Endodermal cell (in vitro differentiated cells): ENCODE measurements around the gene AIG1. TPM values are rescaled to one million over a fixed set of nuclear protein-coding genes. Genes with fewer than 3 reads are reported as not detected.

ENCODE experiments used
- DNase-seq: peaks from one replicate; pipeline ENCODE4 v3.0.0-alpha.2; 2017
- H3K27ac ChIP-seq: 2 replicates; pipeline ENCODE4 v1.5.1; 2013; ENCODE audit warnings: mild to moderate bottlenecking, low read depth, low read length, moderate library complexity
- H3K27me3 ChIP-seq: 2 replicates; pipeline ENCODE4 v1.6.1; 2013; ENCODE audit warnings: mild to moderate bottlenecking, low read length, moderate library complexity; ENCODE audit not compliant: insufficient read depth, control insufficient read depth, poor library complexity, severe bottlenecking
- H3K36me3 ChIP-seq: 2 replicates; pipeline ENCODE4 v1.7.0; 2013; ENCODE audit warnings: mild to moderate bottlenecking, low read length, moderate library complexity; ENCODE audit not compliant: control insufficient read depth, insufficient read depth
- H3K4me1 ChIP-seq: one replicate; pipeline ENCODE4 v1.7.0; 2013; ENCODE audit warnings: low read length; ENCODE audit not compliant: control insufficient read depth, insufficient read depth
- H3K4me3 ChIP-seq: 2 replicates; pipeline ENCODE4 v1.5.1; 2013; ENCODE audit warnings: mild to moderate bottlenecking, low read length, moderate library complexity
- H3K9ac ChIP-seq: 2 replicates; pipeline ENCODE4 v1.6.1; 2013; ENCODE audit warnings: mild to moderate bottlenecking, low read length, moderate library complexity; ENCODE audit not compliant: poor library complexity, severe bottlenecking; ENCODE audit errors: extremely low read depth
- H3K9me3 ChIP-seq: 2 replicates; pipeline ENCODE4 v1.6.1; 2013; ENCODE audit warnings: mild to moderate bottlenecking, low read length, moderate library complexity; ENCODE audit not compliant: control insufficient read depth
- H3K27ac Mint-ChIP-seq: 2 replicates; pipeline ENCODE4 v1.8.0; 2020; ENCODE audit warnings: mixed read lengths
- H3K27me3 Mint-ChIP-seq: 2 replicates; pipeline ENCODE4 v1.8.0; 2021; ENCODE audit warnings: mild to moderate bottlenecking, mixed read lengths; ENCODE audit not compliant: insufficient read depth
- H3K36me3 Mint-ChIP-seq: 2 replicates; pipeline ENCODE4 v1.8.0; 2020; ENCODE audit warnings: low read depth, mixed read lengths
- H3K4me1 Mint-ChIP-seq: 2 replicates; pipeline ENCODE4 v1.8.0; 2020; ENCODE audit warnings: mixed read lengths
- H3K4me3 Mint-ChIP-seq: 2 replicates; pipeline ENCODE4 v1.8.0; 2020; ENCODE audit warnings: mild to moderate bottlenecking, moderate library complexity, mixed read lengths
- H3K9me3 Mint-ChIP-seq: 2 replicates; pipeline ENCODE4 v1.8.0; 2020; ENCODE audit warnings: mild to moderate bottlenecking, mixed read lengths
- WGBS, 2 experiments: methylation state at CpG; one replicate each; pipeline versions ENCODE4 v1.1.5 to v1.1.7; 2013; ENCODE audit warnings: missing lambda C conversion rate in 2 of 2, mixed read lengths in 1 of 2; ENCODE audit not compliant: insufficient coverage in 1 of 2, insufficient read length in 1 of 2; 5-methylcytosine and 5-hydroxymethylcytosine counted together
- total RNA-seq, 2 donors: library from RNA; stranded (reverse); fragmentation: NEBNext Ultra II Directional in 1 of 2; extraction: Animal tissue kit (Norgen Biotek cat#: 25700) in 1 of 2; gene quantifications; 2 replicates in 1 of 2; 3 replicates in 1 of 2; pipeline ENCODE4 v1.2.1, GENCODE V29; 2021
- TF ChIP-seq, protein P1 (sequence below): fragments of 200-600 bp; sonication (generic); conservative IDR thresholded peaks from 2 replicates; pipeline ENCODE4 v1.5.0; 2021; ENCODE audit warnings: antibody characterized with exemption, mild to moderate bottlenecking

Gene AIG1
- total RNA-seq, 2 donors from 2014 or later, result 23.0 to 25.2 TPM

DNA sequence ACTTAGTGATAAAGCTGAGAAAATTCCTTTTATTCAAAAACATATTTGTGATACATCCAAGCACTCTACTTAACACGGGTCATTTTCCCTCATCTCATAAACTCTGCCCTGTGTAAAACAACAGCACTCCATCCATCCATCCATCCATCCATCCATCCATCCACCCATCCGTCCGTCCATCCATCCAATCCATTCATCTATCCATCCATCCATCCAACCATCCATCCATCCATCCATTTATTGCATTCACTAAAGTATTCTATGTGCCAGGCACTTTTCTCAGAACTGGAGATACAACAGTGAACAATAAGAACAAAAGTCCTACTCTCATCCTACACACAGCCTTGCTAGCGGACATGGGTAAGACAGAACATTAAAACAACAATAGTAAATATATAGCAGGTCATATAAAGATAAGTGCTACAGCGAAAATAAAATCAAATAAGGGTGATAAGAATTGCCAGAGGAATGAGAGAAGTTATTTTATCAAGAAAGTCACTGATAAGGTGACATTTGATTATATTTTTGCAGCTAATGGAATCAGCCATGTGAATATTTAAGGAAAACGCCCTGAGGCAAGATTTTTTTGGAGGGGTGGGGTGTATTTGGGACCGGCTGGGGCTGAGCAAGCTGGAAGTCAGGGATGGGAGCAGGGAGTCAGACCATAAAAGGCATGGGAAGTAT lies 311.7 kb downstream of the AIG1 start:
- peaks cover 19% of the 10 kb centered on the region for H3K9me3 ChIP-seq
- DNase-seq, result no peak
- Mint-ChIP-seq H3K4me3 (no peak overlapping the region), H3K4me1 (no peaks in the 10 kb centered on the region), H3K9me3 (peaks cover 4% of the 10 kb centered on the region), H3K27ac (no peak overlapping the region), H3K36me3 (no peaks in the 10 kb centered on the region), H3K27me3 (peaks cover 28% of the 10 kb centered on the region)
- peaks cover 2% of the 10 kb centered on the region for H3K4me1 ChIP-seq
- TF ChIP-seq, protein P1, sequence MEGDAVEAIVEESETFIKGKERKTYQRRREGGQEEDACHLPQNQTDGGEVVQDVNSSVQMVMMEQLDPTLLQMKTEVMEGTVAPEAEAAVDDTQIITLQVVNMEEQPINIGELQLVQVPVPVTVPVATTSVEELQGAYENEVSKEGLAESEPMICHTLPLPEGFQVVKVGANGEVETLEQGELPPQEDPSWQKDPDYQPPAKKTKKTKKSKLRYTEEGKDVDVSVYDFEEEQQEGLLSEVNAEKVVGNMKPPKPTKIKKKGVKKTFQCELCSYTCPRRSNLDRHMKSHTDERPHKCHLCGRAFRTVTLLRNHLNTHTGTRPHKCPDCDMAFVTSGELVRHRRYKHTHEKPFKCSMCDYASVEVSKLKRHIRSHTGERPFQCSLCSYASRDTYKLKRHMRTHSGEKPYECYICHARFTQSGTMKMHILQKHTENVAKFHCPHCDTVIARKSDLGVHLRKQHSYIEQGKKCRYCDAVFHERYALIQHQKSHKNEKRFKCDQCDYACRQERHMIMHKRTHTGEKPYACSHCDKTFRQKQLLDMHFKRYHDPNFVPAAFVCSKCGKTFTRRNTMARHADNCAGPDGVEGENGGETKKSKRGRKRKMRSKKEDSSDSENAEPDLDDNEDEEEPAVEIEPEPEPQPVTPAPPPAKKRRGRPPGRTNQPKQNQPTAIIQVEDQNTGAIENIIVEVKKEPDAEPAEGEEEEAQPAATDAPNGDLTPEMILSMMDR, result no peak
- 76 to 86% methylated on average over 4 to 7 of the region's 7 CpGs for WGBS, 2 experiments
- H3K36me3 ChIP-seq, result no peaks in the 10 kb centered on the region
- H3K27ac ChIP-seq, result no peak overlapping the region
- H3K4me3 ChIP-seq, result no peak overlapping the region
- peaks cover 54% of the 10 kb centered on the region for H3K27me3 ChIP-seq
- H3K9ac ChIP-seq, result no peak overlapping the region

DNA sequence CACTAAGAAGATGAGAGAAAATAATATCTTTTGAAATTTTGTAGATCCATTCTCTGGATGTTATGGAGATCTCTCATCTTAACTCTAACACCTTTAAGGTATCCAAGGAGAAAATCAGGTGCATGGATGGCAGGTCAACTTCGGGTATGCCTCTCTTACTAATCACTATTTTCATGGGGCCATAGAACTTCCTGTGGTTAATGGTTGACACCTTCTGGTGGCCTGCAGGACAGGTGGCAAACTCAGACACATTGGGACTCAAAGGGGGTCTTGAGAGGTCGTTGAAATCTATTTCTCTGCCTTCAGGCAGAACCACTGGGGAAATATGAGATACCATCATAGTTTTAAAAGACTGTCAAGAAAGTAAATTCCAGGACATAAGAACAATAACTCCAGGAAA lies 313.3 kb downstream of the AIG1 start:
- no peak overlapping the region for H3K9ac ChIP-seq
- DNase-seq, result no peak
- H3K27me3 ChIP-seq, result peaks cover 57% of the 10 kb centered on the region
- H3K36me3 ChIP-seq, result no peaks in the 10 kb centered on the region
- H3K27me3 Mint-ChIP-seq, result peaks cover 33% of the 10 kb centered on the region
- no peak overlapping the region for H3K4me3 Mint-ChIP-seq
- H3K4me3 ChIP-seq, result no peak overlapping the region
- peaks cover 26% of the 10 kb centered on the region for H3K9me3 ChIP-seq
- no peak overlapping the region for H3K27ac Mint-ChIP-seq
- 84 to 100% methylated on average over 1 to 2 of the region's 2 CpGs for WGBS, 2 experiments
- H3K36me3 Mint-ChIP-seq, result no peaks in the 10 kb centered on the region
- H3K4me1 ChIP-seq, result peaks cover 2% of the 10 kb centered on the region
- H3K4me1 Mint-ChIP-seq, result no peaks in the 10 kb centered on the region
- TF ChIP-seq, protein P1, result no peak
- peaks cover 7% of the 10 kb centered on the region for H3K9me3 Mint-ChIP-seq
- no peak overlapping the region for H3K27ac ChIP-seq

DNA sequence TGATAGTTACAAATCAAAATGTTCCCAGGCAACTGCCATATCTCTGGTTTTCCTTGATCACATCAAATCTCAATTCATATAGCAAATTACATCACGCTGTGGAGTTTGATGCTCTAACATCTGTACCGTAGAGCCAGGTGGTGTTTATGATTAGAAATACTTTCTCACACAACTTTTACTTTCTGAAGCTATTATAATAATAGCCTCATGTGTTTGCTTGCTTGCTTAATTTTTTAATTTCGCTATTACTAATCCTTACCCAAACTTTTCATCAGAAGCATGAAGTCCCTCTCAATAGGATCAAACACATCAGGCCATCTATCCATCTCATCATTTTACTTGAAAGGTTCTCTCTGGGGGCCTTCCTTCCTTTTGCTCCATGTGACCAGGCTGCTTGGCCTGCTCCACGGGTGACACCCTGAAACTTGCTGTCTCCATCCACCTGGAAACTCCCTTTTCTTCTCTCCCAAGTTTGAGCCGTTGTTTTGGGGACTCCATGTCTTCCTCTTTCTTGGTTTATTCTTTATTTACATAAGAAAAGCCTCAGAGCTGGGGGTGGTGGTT lies 314.4 kb downstream of the AIG1 start:
- Histone ChIP-seq H3K27me3 (peaks cover 63% of the 10 kb centered on the region), H3K9me3 (peaks cover 26% of the 10 kb centered on the region), H3K27ac (no peak overlapping the region), H3K9ac (no peak overlapping the region), H3K4me3 (no peak overlapping the region), H3K4me1 (peaks cover 2% of the 10 kb centered on the region), H3K36me3 (no peaks in the 10 kb centered on the region)
- Mint-ChIP-seq H3K4me1 (no peaks in the 10 kb centered on the region), H3K27ac (no peak overlapping the region), H3K9me3 (peaks cover 7% of the 10 kb centered on the region), H3K27me3 (peaks cover 39% of the 10 kb centered on the region), H3K36me3 (no peaks in the 10 kb centered on the region), H3K4me3 (no peak overlapping the region)
- no peak for DNase-seq
- TF ChIP-seq, protein P1, result no peak
- 86 to 100% methylated on average over 2 to 5 of the region's 5 CpGs for WGBS, 2 experiments
